Neutrophil (primary cell): Measurements from ENCODE around the gene TNP2.

Experiments used
- H3K27ac ChIP-seq: fragments of 200-600 bp; sonication (generic); 2 replicates; pipeline ENCODE4 v1.5.1; 2016; ENCODE audit warnings: mild to moderate bottlenecking, moderate library complexity
- H3K27me3 ChIP-seq: fragments of 200-600 bp; sonication (generic); 2 replicates; pipeline ENCODE4 v1.6.0; 2016; ENCODE audit warnings: mild to moderate bottlenecking
- H3K36me3 ChIP-seq: fragments of 200-600 bp; sonication (generic); 2 replicates; pipeline ENCODE4 v1.5.1; 2017
- H3K4me1 ChIP-seq, 2 experiments: fragments of 200-600 bp in 1 of 2; sonication (generic) in 1 of 2; 1 replicate in 1 of 2; 2 replicates in 1 of 2; pipeline versions ENCODE4 v1.5.1 to v1.6.1; 2013 to 2016; ENCODE audit warnings: low read depth in 1 of 2, low read length in 1 of 2, mild to moderate bottlenecking in 1 of 2, moderate library complexity in 1 of 2; ENCODE audit not compliant: control insufficient read depth in 1 of 2, insufficient read depth in 1 of 2
- H3K4me3 ChIP-seq, 2 experiments: fragments of 200-600 bp in 1 of 2; sonication (generic) in 1 of 2; 1 replicate in 1 of 2; 2 replicates in 1 of 2; pipeline ENCODE4 v1.5.1; 2013 to 2016; ENCODE audit warnings: low read depth in 1 of 2, low read length in 1 of 2, mild to moderate bottlenecking in 1 of 2, moderate library complexity in 1 of 2
- H3K9me3 ChIP-seq: fragments of 200-600 bp; sonication (generic); 2 replicates; pipeline ENCODE4 v1.5.1; 2016
- CTCF ChIP-seq: fragments of 200-600 bp; sonication (generic); IDR thresholded peaks from 2 replicates; pipeline ENCODE4 v1.5.1; 2016; ENCODE audit warnings: antibody characterized with exemption

Gene TNP2

GRCh38 chr16:11263737-11264136 is 5.4 kb downstream of the TNP2 start:
- H3K27ac ChIP-seq: no peak overlapping the region
- H3K9me3 ChIP-seq: no peaks in the 10 kb centered on the region
- no peaks in the 10 kb centered on the region for H3K36me3 ChIP-seq
- H3K4me1 ChIP-seq: peaks cover 7 to 10% of the 10 kb centered on the region in 2 experiments
- no peak overlapping the region for H3K4me3 ChIP-seq
- H3K27me3 ChIP-seq: peaks cover 6% of the 10 kb centered on the region
- no peak for TF ChIP-seq CTCF

- Histone ChIP-seq H3K4me3 (no peak overlapping the region), H3K27me3 (peaks cover 9% of the 10 kb centered on the region), H3K4me1 (peaks cover 7 to 13% of the 10 kb centered on the region in 2 experiments), H3K9me3 (no peaks in the 10 kb centered on the region), H3K27ac (no peak overlapping the region), H3K36me3 (no peaks in the 10 kb centered on the region)
- no peak for TF ChIP-seq CTCF
Observed at GRCh38 chr16:11262915-11263314, 6.2 kb downstream of the TNP2 start.

- H3K9me3 ChIP-seq: no peaks in the 10 kb centered on the region
- no peak overlapping the region for H3K4me3 ChIP-seq
- H3K4me1 ChIP-seq: peaks cover 17 to 23% of the 10 kb centered on the region in 2 experiments
- peaks cover 9% of the 10 kb centered on the region for H3K27me3 ChIP-seq
- H3K36me3 ChIP-seq: no peaks in the 10 kb centered on the region
- H3K27ac ChIP-seq: no peak overlapping the region
- TF ChIP-seq CTCF: no peak
Observed at GRCh38 chr16:11260596-11260966, 8.5 kb downstream of the TNP2 start.

- H3K4me3 ChIP-seq: no peak overlapping the region
- no peak overlapping the region for H3K27ac ChIP-seq
- TF ChIP-seq CTCF: no peak
- no peaks in the 10 kb centered on the region for H3K9me3 ChIP-seq
- peaks cover 22 to 30% of the 10 kb centered on the region in 2 experiments for H3K4me1 ChIP-seq
- H3K27me3 ChIP-seq: peaks cover 14% of the 10 kb centered on the region
- no peaks in the 10 kb centered on the region for H3K36me3 ChIP-seq
Observed at GRCh38 chr16:11259655-11260595, 9.2 kb downstream of the TNP2 start.

- H3K36me3 ChIP-seq: no peaks in the 10 kb centered on the region
- no peak overlapping the region for H3K27ac ChIP-seq
- no peak overlapping the region for H3K4me3 ChIP-seq
- no peaks in the 10 kb centered on the region for H3K9me3 ChIP-seq
- no peak for TF ChIP-seq CTCF
- peaks cover 26% of the 10 kb centered on the region for H3K27me3 ChIP-seq
- peaks cover 20 to 30% of the 10 kb centered on the region in 2 experiments for H3K4me1 ChIP-seq
Observed at GRCh38 chr16:11258553-11259492, 10.3 kb downstream of the TNP2 start.
